ENCODE measurements around the gene FOXP1.

DNA sequence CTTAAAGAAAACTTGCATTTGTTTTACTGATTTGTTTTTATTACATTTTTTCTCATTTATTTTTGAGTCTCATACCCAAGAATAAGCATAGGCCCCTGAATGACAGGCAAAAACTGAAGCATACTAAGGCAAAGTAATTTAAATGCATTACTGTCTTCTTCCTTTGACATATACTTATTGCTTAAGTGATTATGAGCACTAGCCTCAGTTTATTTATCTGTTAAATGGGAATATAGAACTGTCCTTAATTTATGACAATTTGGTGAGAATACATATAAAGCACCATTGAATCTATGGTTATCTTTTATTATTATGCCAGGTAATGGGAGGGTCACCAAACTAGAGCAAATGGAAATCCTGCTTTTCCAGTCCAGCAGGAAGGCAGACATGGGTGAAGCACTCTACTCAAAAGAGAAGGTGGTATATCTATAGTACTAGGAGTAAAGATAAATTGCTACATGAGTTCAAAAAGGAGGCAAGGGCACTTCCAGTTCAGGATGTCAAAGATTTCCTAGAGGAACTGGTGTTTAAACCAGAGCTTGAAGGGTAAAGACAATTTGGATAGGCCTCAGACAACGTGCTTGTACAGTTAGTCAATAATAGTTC lies 435.0 kb downstream of the FOXP1 start:
- TF ChIP-seq EP300 (IDR thresholded peaks at IDR 0.05; ENCODE audit: borderline replicate concordance in 1 of 2, low read depth in 2 of 2, low read length in 2 of 2), result no peak
- TF ChIP-seq TAF1 (IDR thresholded peaks at IDR 0.05; ENCODE audit: low read depth, low read length), result no peak
- TF ChIP-seq EZH2 (IDR thresholded peaks at IDR 0.05; ENCODE audit: low read depth, low read length, severe bottlenecking), result no peak
- TF ChIP-seq SP1 (IDR thresholded peaks at IDR 0.05; ENCODE audit: low read depth, low read length), result no peak
- TF ChIP-seq FOSL1 (IDR thresholded peaks at IDR 0.05; ENCODE audit: insufficient read depth, low read depth, low read length), result no peak
- no peak for TF ChIP-seq TEAD4 (IDR thresholded peaks at IDR 0.05; ENCODE audit: low read depth, low read length)
- no peak for TF ChIP-seq TBP (IDR thresholded peaks at IDR 0.05; ENCODE audit: low read depth, low read length)
- TF ChIP-seq CTCF (IDR thresholded peaks at IDR 0.05; ENCODE audit: control extremely low read depth in 1 of 3, insufficient read depth in 1 of 3, low read depth in 1 of 3, low read length in 3 of 3), result no peak
- TF ChIP-seq CHD2 (IDR thresholded peaks at IDR 0.05; ENCODE audit: low read length), result no peak
- TF ChIP-seq RFX5 (IDR thresholded peaks at IDR 0.05; ENCODE audit: borderline replicate concordance, low read depth, low read length), result no peak
- TF ChIP-seq TAF7 (optimal IDR thresholded peaks at IDR 0.05; ENCODE audit: borderline replicate concordance, low read depth, low read length), result no peak
- no peak for TF ChIP-seq SIX5 (IDR thresholded peaks at IDR 0.05; ENCODE audit: low read depth, low read length)
- TF ChIP-seq KDM1A (IDR thresholded peaks at IDR 0.05; ENCODE audit: borderline replicate concordance, low read length), result no peak

Data from H1 (cell line).